GM15510 (cell line): ENCODE data around the gene TTC27.

Experiments
- POLR2A ChIP-seq: IDR thresholded peaks from 3 replicates; pipeline ENCODE4 v1.6.1; 2011; ENCODE audit warnings: borderline replicate concordance; ENCODE audit not compliant: insufficient read length; ENCODE audit errors: extremely low read depth

TTC27 gene

GRCh38 chr2:32627814-32628579 is at the start of gene TTC27:
TTC27 (plus strand) TSS chr2:32628050; CDS start chr2:32628293, 243 bp downstream.
- TF ChIP-seq POLR2A: peak; percentile 74

GRCh38 chr2:32591669-32592463 is 36.0 kb upstream of the TTC27 start:
- TF ChIP-seq POLR2A: no peak

GRCh38 chr2:32594573-32594972 is 33.3 kb upstream of the TTC27 start:
- TF ChIP-seq POLR2A: no peak

- no peak for TF ChIP-seq POLR2A
Measured at GRCh38 chr2:32611366-32611765, 16.5 kb upstream of the TTC27 start.

- no peak for TF ChIP-seq POLR2A
Measured at GRCh38 chr2:32611771-32612170, 16.1 kb upstream of the TTC27 start.

- TF ChIP-seq POLR2A: no peak
Measured at GRCh38 chr2:32614084-32614483, 13.8 kb upstream of the TTC27 start.

GRCh38 chr2:32617599-32618189 is 10.2 kb upstream of the TTC27 start:
- no peak for TF ChIP-seq POLR2A

GRCh38 chr2:32622570-32623310 is 5.1 kb upstream of the TTC27 start:
- no peak for TF ChIP-seq POLR2A

- TF ChIP-seq POLR2A: no peak
Measured at GRCh38 chr2:32623311-32623706, 4.5 kb upstream of the TTC27 start.

- no peak for TF ChIP-seq POLR2A
Measured at GRCh38 chr2:32624812-32625211, 3.0 kb upstream of the TTC27 start.

GRCh38 chr2:32626639-32627221 is 1.1 kb upstream of the TTC27 start:
- no peak for TF ChIP-seq POLR2A

- no peak for TF ChIP-seq POLR2A
Measured at GRCh38 chr2:32627441-32627813, 423 bp upstream of the TTC27 start.

- TF ChIP-seq POLR2A: no peak
Measured at GRCh38 chr2:32632089-32632488, 4.2 kb downstream of the TTC27 start.

- no peak for TF ChIP-seq POLR2A
Measured at GRCh38 chr2:32633040-32633439, 5.2 kb downstream of the TTC27 start.
